DOHH2 (cell line): ENCODE data around the gene TRABD.

Source experiments
- H3F3A ChIP-seq: fragments of 200-600 bp; sonication (generic), shearing (Covaris generic); 2 replicates; pipeline ENCODE4 v1.6.0; 2016; ENCODE audit warnings: antibody characterized with exemption, mild to moderate bottlenecking; ENCODE audit not compliant: control insufficient read depth, insufficient read depth
- H3K27ac ChIP-seq: fragments of 200-600 bp; sonication (generic); 2 replicates; pipeline ENCODE4 v1.5.1; 2014; ENCODE audit warnings: low read depth, mild to moderate bottlenecking, low read length, moderate library complexity
- H3K27me3 ChIP-seq: fragments of 200-600 bp; sonication (generic); 2 replicates; pipeline ENCODE4 v1.6.1; 2014; ENCODE audit warnings: mild to moderate bottlenecking, low read length, mixed read lengths; ENCODE audit not compliant: control insufficient read depth
- H3K36me3 ChIP-seq: fragments of 200-600 bp; sonication (generic); 2 replicates; pipeline ENCODE4 v1.6.1; 2014; ENCODE audit warnings: mild to moderate bottlenecking, low read length, moderate library complexity, mixed read lengths; ENCODE audit not compliant: control insufficient read depth
- H3K4me1 ChIP-seq: fragments of 200-600 bp; sonication (generic); 2 replicates; pipeline ENCODE4 v1.6.1; 2014; ENCODE audit warnings: mild to moderate bottlenecking, low read length, mixed read lengths; ENCODE audit not compliant: control insufficient read depth
- H3K4me2 ChIP-seq: fragments of 200-600 bp; sonication (generic); 2 replicates; pipeline ENCODE4 v1.6.0; 2014; ENCODE audit warnings: mild to moderate bottlenecking, low read length, moderate library complexity
- H3K4me3 ChIP-seq: fragments of 200-600 bp; sonication (generic); 2 replicates; pipeline ENCODE4 v1.5.1; 2014; ENCODE audit warnings: mild to moderate bottlenecking, low read length, mixed read lengths
- H3K79me2 ChIP-seq: fragments of 200-600 bp; sonication (generic); 2 replicates; pipeline ENCODE4 v1.6.1; 2014; ENCODE audit warnings: mild to moderate bottlenecking, low read length, mixed read lengths; ENCODE audit not compliant: control insufficient read depth
- H3K9me2 ChIP-seq: fragments of 200-600 bp; sonication (generic); replicated peaks from 2 replicates; pipeline ENCODE4 v1.6.1; 2014; ENCODE audit warnings: mild to moderate bottlenecking, low read length, mixed read lengths; ENCODE audit not compliant: control insufficient read depth
- H3K9me3 ChIP-seq: fragments of 200-600 bp; sonication (generic); 2 replicates; pipeline ENCODE4 v1.6.1; 2014; ENCODE audit warnings: antibody characterized with exemption, low read length, mixed read lengths; ENCODE audit not compliant: control insufficient read depth, insufficient read depth
- H4K20me1 ChIP-seq: fragments of 200-600 bp; sonication (generic); 2 replicates; pipeline ENCODE4 v1.6.0; 2014; ENCODE audit warnings: low read depth, mild to moderate bottlenecking, antibody characterized with exemption, low read length, moderate library complexity; ENCODE audit not compliant: control insufficient read depth, insufficient read depth
- CTCF ChIP-seq: fragments of 200-600 bp; sonication (generic); IDR thresholded peaks from one replicate; pipeline ENCODE4 v1.5.1; 2014; ENCODE audit warnings: antibody characterized with exemption, mild to moderate bottlenecking, low read depth, low read length; ENCODE audit not compliant: poor library complexity, severe bottlenecking
- EZH2phosphoT487 ChIP-seq: fragments of 200-600 bp; sonication (generic); IDR thresholded peaks from 2 replicates; pipeline ENCODE4 v1.6.1; 2017; ENCODE audit warnings: borderline replicate concordance, mild to moderate bottlenecking, antibody characterized with exemption, low read length, moderate library complexity, mixed read lengths

The TRABD gene

GRCh38 chr22:50208939-50209892, 23.5 kb downstream of the TRABD start:
- Histone ChIP-seq H4K20me1 (peaks cover 20% of the 10 kb centered on the region; the same call in 1 of the 2 replicates), H3K27me3 (no peaks in the 10 kb centered on the region), H3K27ac (no peak overlapping the region), H3K36me3 (peaks cover 92% of the 10 kb centered on the region), H3F3A (peaks cover 8% of the 10 kb centered on the region), H3K4me2 (no peak overlapping the region), H3K4me1 (peaks cover 33% of the 10 kb centered on the region), H3K79me2 (peaks cover 87% of the 10 kb centered on the region), H3K4me3 (no peak overlapping the region), H3K9me3 (no peaks in the 10 kb centered on the region), H3K9me2 (no peaks in the 10 kb centered on the region)
- TF ChIP-seq EZH2phosphoT487 (no peak), CTCF (no peak)

GRCh38 chr22:50209893-50210292, 24.2 kb downstream of the TRABD start:
- no peak overlapping the region for H3K4me3 ChIP-seq
- no peak overlapping the region for H3K27ac ChIP-seq
- peaks cover 17% of the 10 kb centered on the region; the same call in 1 of the 2 replicates for H4K20me1 ChIP-seq
- H3K79me2 ChIP-seq = peaks cover 86% of the 10 kb centered on the region
- peak; percentile 94 for TF ChIP-seq CTCF
- TF ChIP-seq EZH2phosphoT487 = no peak
- no peak overlapping the region for H3K4me2 ChIP-seq
- peaks cover 5% of the 10 kb centered on the region for H3F3A ChIP-seq
- no peaks in the 10 kb centered on the region for H3K27me3 ChIP-seq
- peaks cover 90% of the 10 kb centered on the region for H3K36me3 ChIP-seq
- no peaks in the 10 kb centered on the region for H3K9me3 ChIP-seq
- H3K4me1 ChIP-seq = peaks cover 30% of the 10 kb centered on the region
- H3K9me2 ChIP-seq = no peaks in the 10 kb centered on the region

GRCh38 chr22:50210378-50211139, 24.8 kb downstream of the TRABD start:
- H3K27ac ChIP-seq = no peak overlapping the region
- H3K36me3 ChIP-seq = peaks cover 89% of the 10 kb centered on the region
- no peaks in the 10 kb centered on the region for H3K27me3 ChIP-seq
- no peak overlapping the region for H3K4me2 ChIP-seq
- H3K9me3 ChIP-seq = no peaks in the 10 kb centered on the region
- peaks cover 4% of the 10 kb centered on the region; the same call in 1 of the 2 replicates for H3F3A ChIP-seq
- peaks cover 17% of the 10 kb centered on the region; the same call in 1 of the 2 replicates for H4K20me1 ChIP-seq
- H3K4me1 ChIP-seq = peaks cover 30% of the 10 kb centered on the region
- H3K9me2 ChIP-seq = no peaks in the 10 kb centered on the region
- TF ChIP-seq EZH2phosphoT487 (no peak), CTCF (no peak)
- peaks cover 83% of the 10 kb centered on the region for H3K79me2 ChIP-seq
- no peak overlapping the region for H3K4me3 ChIP-seq
